Cardiac fibroblast (primary cell): ENCODE results near the gene FTL.

ENCODE experiments used
- DNase-seq, 2 donors: peaks; one replicate each; pipeline versions ENCODE4 v3.0.0 to v3.0.0-alpha.2; 2010; ENCODE audit warnings: low read depth in 2 of 2
- H3K4me3 ChIP-seq, 2 donors: replicated peaks in 1 of 2; 1 replicate in 1 of 2; 2 replicates in 1 of 2; pipeline ENCODE4 v1.5.1; 2011; ENCODE audit warnings: low read depth in 2 of 2, low read length in 2 of 2, mild to moderate bottlenecking in 2 of 2, moderate library complexity in 1 of 2
- CTCF ChIP-seq: IDR thresholded peaks from one replicate; pipeline ENCODE4 v1.5.1; 2011; ENCODE audit warnings: low read depth, mild to moderate bottlenecking, low read length, inconsistent platforms

FTL gene

GRCh38 chr19:48970923-48971395 lies 5.8 kb downstream of the FTL start:
- H3K4me3 ChIP-seq, result no peak overlapping the region
- DNase-seq, result peak; percentile 85 to 87
- TF ChIP-seq CTCF, result peak; percentile 90

- TF ChIP-seq CTCF, result peak; percentile 21
- H3K4me3 ChIP-seq, result no peak overlapping the region
- DNase-seq, result peak in 1 of 2 donors; percentile 27
These were observed 11.1 kb downstream of the FTL start for GRCh38 chr19:48975947-48976847.

GRCh38 chr19:48977061-48977460 lies 12.0 kb downstream of the FTL start:
- DNase-seq, result no peak

GRCh38 chr19:48982280-48982679 lies 17.2 kb downstream of the FTL start:
- no peak for TF ChIP-seq CTCF
- no peak for DNase-seq
- H3K4me3 ChIP-seq, result no peak overlapping the region

More at GRCh38 chr19:48977061-48977460, 12.0 kb downstream of the FTL start:
- no peak for TF ChIP-seq CTCF
- H3K4me3 ChIP-seq, result no peak overlapping the region

- no peak overlapping the region for H3K4me3 ChIP-seq
- TF ChIP-seq CTCF, result no peak
- DNase-seq, result no peak
These were observed 20.6 kb downstream of the FTL start for GRCh38 chr19:48985711-48986110.

DNA sequence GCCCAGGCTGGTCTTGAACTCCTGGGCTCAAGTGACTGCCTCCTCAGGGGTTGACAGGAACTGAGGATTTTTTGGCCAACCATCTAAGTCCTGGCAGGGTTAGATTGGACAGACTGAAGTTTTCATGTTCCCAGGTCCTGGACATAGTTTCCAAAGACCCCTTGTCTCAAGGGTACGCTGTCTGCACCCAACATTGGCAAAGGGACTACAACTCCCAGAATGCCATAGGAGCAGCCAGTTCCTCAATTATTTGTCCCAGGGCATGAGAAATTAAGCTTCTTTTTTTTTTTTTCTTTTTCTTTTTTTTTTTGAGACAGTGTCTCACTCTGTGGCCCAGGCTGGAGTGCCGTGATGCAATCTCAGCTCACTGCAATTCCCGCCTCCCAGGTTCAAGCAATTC lies 21.1 kb downstream of the FTL start:
- no peak for DNase-seq
- TF ChIP-seq CTCF, result no peak
- no peak overlapping the region for H3K4me3 ChIP-seq
